SK-N-SH treated with all-trans-retinoic acid at 6 μM for 48 hours (cell line): Measurements from ENCODE around the gene POFUT1.
"Not testable (repeated sequence)": the region's sequence is repeated elsewhere in the genome, so short reads cannot be mapped to it uniquely, and the experiment has no call there.

ENCODE experiments used
- ATAC-seq: fragments of 200-7000 bp; cut with Tn5 transposase; 3 replicates; pipeline ENCODE4 v1.9.1; 2020; ENCODE audit warnings: mild to moderate bottlenecking, moderate library complexity
- ARNTL ChIP-seq: fragments of 450-650 bp; formaldehyde crosslinking; IDR thresholded peaks from 2 replicates; pipeline ENCODE4 v1.5.0; 2020; ENCODE audit warnings: low read depth, mild to moderate bottlenecking, moderate library complexity, borderline replicate concordance
- CSDC2 ChIP-seq: fragments of 250-450 bp; sonication (Bioruptor Pico); IDR thresholded peaks from 2 replicates; pipeline ENCODE4 v1.5.0; 2020; ENCODE audit warnings: mild to moderate bottlenecking, moderate library complexity
- GLIS3 ChIP-seq: fragments of 250-450 bp; sonication (Bioruptor Pico); IDR thresholded peaks from 2 replicates; pipeline ENCODE4 v1.5.0; 2020; ENCODE audit warnings: mild to moderate bottlenecking, moderate library complexity
- ISL1 ChIP-seq: fragments of 250-450 bp; sonication (Bioruptor Pico); IDR thresholded peaks from 2 replicates; pipeline ENCODE4 v2.1.2; 2022; ENCODE audit warnings: mild to moderate bottlenecking, moderate library complexity
- OSR1 ChIP-seq: fragments of 250-450 bp; sonication (Bioruptor Pico); IDR thresholded peaks from 2 replicates; pipeline ENCODE4 v1.8.0; 2022; ENCODE audit warnings: moderate library complexity, mild to moderate bottlenecking, inconsistent platforms
- PPARA ChIP-seq: fragments of 250-450 bp; sonication (Bioruptor Pico); IDR thresholded peaks from 2 replicates; pipeline ENCODE4 v1.5.0; 2020; ENCODE audit warnings: mild to moderate bottlenecking, borderline replicate concordance
- RARB ChIP-seq: fragments of 250-450 bp; sonication (Bioruptor Pico); IDR thresholded peaks from 2 replicates; pipeline ENCODE4 v1.8.0; 2021; ENCODE audit warnings: mild to moderate bottlenecking, moderate library complexity
- TOX ChIP-seq: fragments of 250-450 bp; sonication (Bioruptor Pico); IDR thresholded peaks from 2 replicates; pipeline ENCODE4 v1.8.0; 2021; ENCODE audit warnings: mild to moderate bottlenecking, moderate library complexity, borderline replicate concordance
- ZC3H10 ChIP-seq: fragments of 250-450 bp; sonication (Bioruptor Pico); IDR thresholded peaks from 2 replicates; pipeline ENCODE4 v1.5.1; 2021; ENCODE audit warnings: mild to moderate bottlenecking, moderate library complexity
- ZFP3 ChIP-seq: fragments of 250-450 bp; sonication (Bioruptor Pico); IDR thresholded peaks from 2 replicates; pipeline ENCODE4 v1.5.0; 2020; ENCODE audit warnings: mild to moderate bottlenecking, moderate library complexity
- ZFP30 ChIP-seq: fragments of 450-650 bp; formaldehyde crosslinking; IDR thresholded peaks from 2 replicates; pipeline ENCODE4 v1.5.0; 2022; ENCODE audit warnings: mild to moderate bottlenecking, moderate library complexity
- ZNF70 ChIP-seq: fragments of 450-650 bp; formaldehyde crosslinking; IDR thresholded peaks from 2 replicates; pipeline ENCODE4 v1.5.0; 2020; ENCODE audit warnings: mild to moderate bottlenecking, moderate library complexity
- ZNF8 ChIP-seq: fragments of 450-650 bp; formaldehyde crosslinking; IDR thresholded peaks from 2 replicates; pipeline ENCODE4 v1.5.0; 2020; ENCODE audit warnings: mild to moderate bottlenecking, moderate library complexity
- TF ChIP-seq, protein P1 (sequence below): fragments of 250-450 bp; sonication (Bioruptor Pico); IDR thresholded peaks from 2 replicates; pipeline ENCODE4 v1.8.0; 2021; ENCODE audit warnings: low read depth, mild to moderate bottlenecking, moderate library complexity, borderline replicate concordance
- TF ChIP-seq, protein P2 (sequence below): fragments of 250-450 bp; sonication (Bioruptor Pico); IDR thresholded peaks from 2 replicates; pipeline ENCODE4 v1.5.0; 2020; ENCODE audit warnings: mild to moderate bottlenecking, moderate library complexity
- TF ChIP-seq, protein P3 (sequence below): fragments of 250-450 bp; sonication (Bioruptor Pico); IDR thresholded peaks from 2 replicates; pipeline ENCODE4 v1.8.0; 2020; ENCODE audit warnings: mild to moderate bottlenecking, moderate library complexity, borderline replicate concordance
- TF ChIP-seq, protein P4 (sequence below): fragments of 250-450 bp; sonication (Bioruptor Pico); IDR thresholded peaks from 2 replicates; pipeline ENCODE4 v1.5.1; 2021; ENCODE audit warnings: mild to moderate bottlenecking, moderate library complexity

The POFUT1 gene

DNA sequence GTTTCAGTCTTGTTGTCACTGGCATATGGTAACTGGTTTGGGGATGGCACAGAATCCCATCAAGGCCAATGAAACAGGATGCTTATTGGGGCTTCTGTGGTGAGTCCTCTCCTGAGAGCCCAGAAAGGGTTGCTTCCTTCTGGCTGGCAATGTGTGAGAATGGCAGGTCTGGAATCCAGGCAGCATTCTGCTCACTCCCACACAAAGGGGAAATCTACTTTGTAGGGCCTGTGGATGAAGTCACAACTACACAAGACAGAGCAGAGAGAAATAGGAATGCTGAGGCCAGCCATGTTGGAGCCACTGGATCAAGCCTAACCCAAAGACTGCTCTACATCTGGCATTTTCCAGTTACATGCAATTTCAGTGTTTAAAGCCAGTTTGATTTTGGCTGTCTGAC, 15.8 kb upstream of the POFUT1 start:
- TF ChIP-seq ZNF8 (CRISPR knock-in tag) (no peak), GLIS3 (CRISPR knock-in tag) (no peak), ZC3H10 (CRISPR knock-in tag) (no peak), PPARA (no peak)
- TF ChIP-seq, protein P1, sequence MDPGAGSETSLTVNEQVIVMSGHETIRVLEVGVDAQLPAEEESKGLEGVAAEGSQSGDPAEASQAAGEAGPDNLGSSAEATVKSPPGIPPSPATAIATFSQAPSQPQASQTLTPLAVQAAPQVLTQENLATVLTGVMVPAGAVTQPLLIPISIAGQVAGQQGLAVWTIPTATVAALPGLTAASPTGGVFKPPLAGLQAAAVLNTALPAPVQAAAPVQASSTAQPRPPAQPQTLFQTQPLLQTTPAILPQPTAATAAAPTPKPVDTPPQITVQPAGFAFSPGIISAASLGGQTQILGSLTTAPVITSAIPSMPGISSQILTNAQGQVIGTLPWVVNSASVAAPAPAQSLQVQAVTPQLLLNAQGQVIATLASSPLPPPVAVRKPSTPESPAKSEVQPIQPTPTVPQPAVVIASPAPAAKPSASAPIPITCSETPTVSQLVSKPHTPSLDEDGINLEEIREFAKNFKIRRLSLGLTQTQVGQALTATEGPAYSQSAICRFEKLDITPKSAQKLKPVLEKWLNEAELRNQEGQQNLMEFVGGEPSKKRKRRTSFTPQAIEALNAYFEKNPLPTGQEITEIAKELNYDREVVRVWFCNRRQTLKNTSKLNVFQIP (CRISPR knock-in tag), result no peak
- TF ChIP-seq, protein P2, sequence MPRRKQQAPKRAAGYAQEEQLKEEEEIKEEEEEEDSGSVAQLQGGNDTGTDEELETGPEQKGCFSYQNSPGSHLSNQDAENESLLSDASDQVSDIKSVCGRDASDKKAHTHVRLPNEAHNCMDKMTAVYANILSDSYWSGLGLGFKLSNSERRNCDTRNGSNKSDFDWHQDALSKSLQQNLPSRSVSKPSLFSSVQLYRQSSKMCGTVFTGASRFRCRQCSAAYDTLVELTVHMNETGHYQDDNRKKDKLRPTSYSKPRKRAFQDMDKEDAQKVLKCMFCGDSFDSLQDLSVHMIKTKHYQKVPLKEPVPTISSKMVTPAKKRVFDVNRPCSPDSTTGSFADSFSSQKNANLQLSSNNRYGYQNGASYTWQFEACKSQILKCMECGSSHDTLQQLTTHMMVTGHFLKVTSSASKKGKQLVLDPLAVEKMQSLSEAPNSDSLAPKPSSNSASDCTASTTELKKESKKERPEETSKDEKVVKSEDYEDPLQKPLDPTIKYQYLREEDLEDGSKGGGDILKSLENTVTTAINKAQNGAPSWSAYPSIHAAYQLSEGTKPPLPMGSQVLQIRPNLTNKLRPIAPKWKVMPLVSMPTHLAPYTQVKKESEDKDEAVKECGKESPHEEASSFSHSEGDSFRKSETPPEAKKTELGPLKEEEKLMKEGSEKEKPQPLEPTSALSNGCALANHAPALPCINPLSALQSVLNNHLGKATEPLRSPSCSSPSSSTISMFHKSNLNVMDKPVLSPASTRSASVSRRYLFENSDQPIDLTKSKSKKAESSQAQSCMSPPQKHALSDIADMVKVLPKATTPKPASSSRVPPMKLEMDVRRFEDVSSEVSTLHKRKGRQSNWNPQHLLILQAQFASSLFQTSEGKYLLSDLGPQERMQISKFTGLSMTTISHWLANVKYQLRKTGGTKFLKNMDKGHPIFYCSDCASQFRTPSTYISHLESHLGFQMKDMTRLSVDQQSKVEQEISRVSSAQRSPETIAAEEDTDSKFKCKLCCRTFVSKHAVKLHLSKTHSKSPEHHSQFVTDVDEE, result no peak
- TF ChIP-seq, protein P3, sequence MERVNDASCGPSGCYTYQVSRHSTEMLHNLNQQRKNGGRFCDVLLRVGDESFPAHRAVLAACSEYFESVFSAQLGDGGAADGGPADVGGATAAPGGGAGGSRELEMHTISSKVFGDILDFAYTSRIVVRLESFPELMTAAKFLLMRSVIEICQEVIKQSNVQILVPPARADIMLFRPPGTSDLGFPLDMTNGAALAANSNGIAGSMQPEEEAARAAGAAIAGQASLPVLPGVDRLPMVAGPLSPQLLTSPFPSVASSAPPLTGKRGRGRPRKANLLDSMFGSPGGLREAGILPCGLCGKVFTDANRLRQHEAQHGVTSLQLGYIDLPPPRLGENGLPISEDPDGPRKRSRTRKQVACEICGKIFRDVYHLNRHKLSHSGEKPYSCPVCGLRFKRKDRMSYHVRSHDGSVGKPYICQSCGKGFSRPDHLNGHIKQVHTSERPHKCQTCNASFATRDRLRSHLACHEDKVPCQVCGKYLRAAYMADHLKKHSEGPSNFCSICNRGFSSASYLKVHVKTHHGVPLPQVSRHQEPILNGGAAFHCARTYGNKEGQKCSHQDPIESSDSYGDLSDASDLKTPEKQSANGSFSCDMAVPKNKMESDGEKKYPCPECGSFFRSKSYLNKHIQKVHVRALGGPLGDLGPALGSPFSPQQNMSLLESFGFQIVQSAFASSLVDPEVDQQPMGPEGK (CRISPR knock-in tag), result no peak
- TF ChIP-seq, protein P4, sequence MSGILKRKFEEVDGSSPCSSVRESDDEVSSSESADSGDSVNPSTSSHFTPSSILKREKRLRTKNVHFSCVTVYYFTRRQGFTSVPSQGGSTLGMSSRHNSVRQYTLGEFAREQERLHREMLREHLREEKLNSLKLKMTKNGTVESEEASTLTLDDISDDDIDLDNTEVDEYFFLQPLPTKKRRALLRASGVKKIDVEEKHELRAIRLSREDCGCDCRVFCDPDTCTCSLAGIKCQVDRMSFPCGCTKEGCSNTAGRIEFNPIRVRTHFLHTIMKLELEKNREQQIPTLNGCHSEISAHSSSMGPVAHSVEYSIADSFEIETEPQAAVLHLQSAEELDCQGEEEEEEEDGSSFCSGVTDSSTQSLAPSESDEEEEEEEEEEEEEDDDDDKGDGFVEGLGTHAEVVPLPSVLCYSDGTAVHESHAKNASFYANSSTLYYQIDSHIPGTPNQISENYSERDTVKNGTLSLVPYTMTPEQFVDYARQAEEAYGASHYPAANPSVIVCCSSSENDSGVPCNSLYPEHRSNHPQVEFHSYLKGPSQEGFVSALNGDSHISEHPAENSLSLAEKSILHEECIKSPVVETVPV (CRISPR knock-in tag), result no peak
- no peak for ATAC-seq

DNA sequence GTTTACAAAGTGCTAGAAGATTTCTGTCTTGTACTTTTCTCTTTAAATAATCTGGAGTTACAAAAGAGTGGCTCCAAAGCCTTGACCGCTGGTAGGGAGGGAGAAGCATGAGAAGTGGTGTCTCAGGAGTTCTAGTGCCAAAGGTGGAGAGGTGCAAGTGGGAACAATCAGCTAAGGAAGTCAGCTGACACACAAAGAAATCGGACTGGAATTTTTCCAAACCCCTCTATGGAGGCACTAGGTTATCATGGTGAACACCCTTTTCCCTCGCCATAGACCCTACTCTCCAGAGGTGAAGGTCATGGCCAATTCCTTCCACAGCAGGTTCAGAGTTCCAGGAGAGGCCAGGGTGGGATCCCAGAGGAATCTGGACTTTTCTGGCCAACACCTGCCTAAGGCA, 15.0 kb upstream of the POFUT1 start:
- ATAC-seq, result no peak
- TF ChIP-seq ISL1 (CRISPR knock-in tag), result no peak
- no peak for TF ChIP-seq RARB (CRISPR knock-in tag)
- no peak for TF ChIP-seq ZFP3
- no peak for TF ChIP-seq OSR1 (CRISPR knock-in tag)
- no peak for TF ChIP-seq TOX (CRISPR knock-in tag)
- TF ChIP-seq, protein P2, result no peak

DNA sequence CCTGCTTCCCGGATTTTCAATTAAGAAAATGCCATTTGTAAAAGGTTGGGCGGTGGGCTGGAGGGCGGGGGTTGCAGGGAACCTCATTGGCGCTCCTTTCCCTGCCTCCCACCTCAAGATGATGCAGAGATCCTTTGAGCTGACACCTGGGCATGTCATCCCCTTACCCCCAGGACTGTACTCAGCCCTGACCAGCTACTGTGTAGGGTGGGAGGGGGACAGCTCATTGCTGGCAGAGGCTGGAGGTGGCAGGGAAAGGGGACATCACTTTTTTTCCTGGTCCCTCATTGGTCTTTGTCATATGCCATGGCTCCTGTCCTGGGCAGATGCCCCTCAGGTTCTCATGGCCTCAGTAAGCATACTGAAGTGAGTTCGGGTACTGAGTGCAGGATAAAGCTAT, 14.3 kb upstream of the POFUT1 start:
- not testable (repeated sequence) for ATAC-seq

DNA sequence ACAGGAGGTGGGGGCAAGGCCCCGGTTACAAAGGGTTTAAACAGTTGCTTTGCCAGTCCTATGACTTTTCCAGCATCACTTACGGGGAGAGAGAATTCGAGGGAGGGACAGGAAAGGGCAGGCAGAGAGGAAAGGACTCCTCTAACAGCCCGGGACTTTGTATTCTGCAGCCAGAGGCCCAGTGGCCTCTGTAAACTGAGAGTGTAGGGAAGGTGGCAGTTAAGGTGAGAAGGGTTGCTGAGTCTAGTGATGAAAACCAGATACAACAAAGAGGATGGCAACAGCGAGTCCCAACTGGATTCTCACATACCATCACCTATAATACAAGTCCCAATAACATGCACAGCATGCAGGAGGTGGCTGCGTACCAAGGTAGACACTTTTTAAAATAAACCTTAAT, 13.7 kb upstream of the POFUT1 start:
- no peak for ATAC-seq
- no peak for TF ChIP-seq ARNTL

DNA sequence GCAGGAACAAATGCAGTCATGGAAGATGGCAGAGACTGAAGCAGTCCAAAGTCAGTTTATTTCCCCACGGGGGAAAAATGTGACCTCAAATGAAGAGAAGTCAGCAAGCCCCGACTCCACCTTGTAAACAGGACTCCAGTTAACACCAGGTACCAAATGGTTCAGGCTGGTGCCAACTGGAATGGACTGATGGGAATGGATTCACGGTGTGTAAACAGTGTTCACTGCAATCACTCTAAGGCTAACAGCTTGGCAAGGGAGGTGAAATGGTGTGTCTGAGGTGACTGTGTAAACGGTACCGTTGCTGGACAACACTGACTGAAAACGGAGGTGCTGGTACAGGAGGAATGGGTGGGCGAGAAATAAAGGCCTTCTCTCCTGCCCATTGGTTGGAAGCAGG, 12.1 kb upstream of the POFUT1 start:
- ATAC-seq, result no peak
- TF ChIP-seq ARNTL (no peak), ZFP30 (no peak), ZNF70 (CRISPR knock-in tag) (no peak), RARB (CRISPR knock-in tag) (no peak), PPARA (no peak), OSR1 (CRISPR knock-in tag) (no peak), GLIS3 (CRISPR knock-in tag) (no peak), CSDC2 (CRISPR knock-in tag) (no peak)
- TF ChIP-seq, protein P2, result no peak
- TF ChIP-seq, protein P3 (CRISPR knock-in tag), result no peak
